HCT116 (cell line): ENCODE measurements around the gene CFDP1. TPM values are rescaled to one million over a fixed set of nuclear protein-coding genes. Genes with fewer than 3 reads are reported as not detected.

Experiments
- ATAC-seq: fragments of 200-7000 bp; cut with Tn5 transposase; 2 replicates; pipeline ENCODE4 v1.9.1; 2020; ENCODE audit warnings: mild to moderate bottlenecking, moderate library complexity
- BruUV-seq: library from RNA; stranded (reverse); fragments of 400-500 nt; replicated peaks from 2 replicates; lab custom pipeline; 2021; lab: Mats Ljungman, UMichigan
- CTCF ChIA-PET: fragments of 300-600 bp; sonication (Branson Sonifier 250); formaldehyde crosslinking; loops from one replicate; lab custom pipeline; 2021; ENCODE audit warnings: antibody characterized with exemption; lab: Charles Lee
- POLR2A ChIA-PET: fragments of 300-600, 350-600 bp; sonication (Branson Sonifier 250); formaldehyde crosslinking; loops from one replicate; lab custom pipeline; 2021; ENCODE audit warnings: antibody characterized with exemption; lab: Charles Lee
- RAD21 ChIA-PET, 2 experiments: fragments of 300-600 bp; sonication (Branson Sonifier 250); formaldehyde crosslinking; loops; one replicate each; lab custom pipeline; 2023; ENCODE audit warnings: low total read pairs in 2 of 2; ENCODE audit not compliant: uncharacterized antibody in 2 of 2, unreplicated experiment in 2 of 2, low non-redundant PET in 1 of 2; lab: Charles Lee
- DNase-seq: peaks from one replicate; pipeline ENCODE4 v3.0.0-alpha.2; 2010; ENCODE audit warnings: low read depth, low spot score
- H2AFZ ChIP-seq: fragments of 200-600 bp; shearing (Covaris generic), sonication (generic); 2 replicates; pipeline ENCODE4 v1.6.1; 2017; ENCODE audit warnings: low read depth, mixed run types, mixed read lengths, antibody characterized with exemption, low read length; ENCODE audit not compliant: poor library complexity, severe bottlenecking
- H3K27ac ChIP-seq: 2 replicates; pipeline ENCODE4 v1.5.1; 2012; ENCODE audit warnings: low read depth, low read length
- H3K27me3 ChIP-seq: fragments of 200-600 bp; sonication (generic); 2 replicates; pipeline ENCODE4 v1.6.1; 2016; ENCODE audit warnings: mixed run types, low read length, mixed read lengths; ENCODE audit not compliant: insufficient read depth
- H3K36me3 ChIP-seq, 2 experiments: fragments of 200-500 bp in 1 of 2; fragments of 200-600 bp in 1 of 2; sonication (Bioruptor generic) in 1 of 2; sonication (generic) in 1 of 2; 2 replicates each; pipeline versions ENCODE4 v1.5.1 to v1.6.1; 2014 to 2016; ENCODE audit warnings: low read length in 2 of 2, inconsistent platforms in 1 of 2, mixed read lengths in 1 of 2, mixed run types in 1 of 2; ENCODE audit not compliant: insufficient read depth in 2 of 2, control insufficient read depth in 1 of 2
- H3K4me1 ChIP-seq, 2 experiments: fragments of 200-600 bp in 1 of 2; sonication (generic) in 1 of 2; 2 replicates each; pipeline versions ENCODE4 v1.5.1 to v1.6.1; 2012 to 2017; ENCODE audit warnings: low read length in 2 of 2, inconsistent platforms in 1 of 2, mild to moderate bottlenecking in 1 of 2, mixed read lengths in 1 of 2, mixed run types in 1 of 2, moderate library complexity in 1 of 2; ENCODE audit not compliant: insufficient read depth in 2 of 2, control insufficient read depth in 1 of 2
- H3K4me2 ChIP-seq: fragments of 200-600 bp; sonication (generic); 2 replicates; pipeline ENCODE4 v1.6.1; 2017; ENCODE audit warnings: mixed run types, low read length, mixed read lengths
- H3K4me3 ChIP-seq, 2 experiments: fragments of 200-600 bp in 1 of 2; sonication (generic) in 1 of 2; replicated peaks in 1 of 2; 2 replicates each; pipeline ENCODE4 v1.5.1; 2011 to 2016; ENCODE audit warnings: low read length in 2 of 2, control low read depth in 1 of 2, low read depth in 1 of 2, mild to moderate bottlenecking in 1 of 2, mixed read lengths in 1 of 2, mixed run types in 1 of 2
- H3K79me2 ChIP-seq: fragments of 200-600 bp; sonication (generic); 2 replicates; pipeline ENCODE4 v1.6.1; 2017; ENCODE audit warnings: mild to moderate bottlenecking, mixed run types, low read length, moderate library complexity, mixed read lengths; ENCODE audit not compliant: insufficient read depth
- H3K9ac ChIP-seq: fragments of 200-600 bp; sonication (generic); 2 replicates; pipeline ENCODE4 v1.6.1; 2016; ENCODE audit warnings: low read length, mixed read lengths
- H3K9me2 ChIP-seq: fragments of 200-600 bp; sonication (generic), shearing (Covaris generic); 2 replicates; pipeline ENCODE4 v1.6.1; 2017; ENCODE audit warnings: mixed run types, mild to moderate bottlenecking, moderate library complexity; ENCODE audit not compliant: insufficient read depth
- H3K9me3 ChIP-seq, 2 experiments: fragments of 200-500 bp in 1 of 2; fragments of 200-600 bp in 1 of 2; sonication (Bioruptor generic) in 1 of 2; sonication (generic) in 1 of 2; 2 replicates each; pipeline ENCODE4 v1.6.1; 2014 to 2017; ENCODE audit warnings: low read length in 2 of 2, mixed read lengths in 2 of 2, inconsistent platforms in 1 of 2, low read depth in 1 of 2, mild to moderate bottlenecking in 1 of 2, mixed run types in 1 of 2, moderate library complexity in 1 of 2; ENCODE audit not compliant: control insufficient read depth in 1 of 2, insufficient read depth in 1 of 2
- H4K20me1 ChIP-seq: fragments of 200-600 bp; sonication (generic), shearing (Covaris generic); 2 replicates; pipeline ENCODE4 v1.6.1; 2017; ENCODE audit warnings: mixed run types, mild to moderate bottlenecking, moderate library complexity; ENCODE audit not compliant: insufficient read depth
- ATF3 ChIP-seq: IDR thresholded peaks from 2 replicates; pipeline ENCODE4 v1.6.1; 2012
- CBX3 ChIP-seq: IDR thresholded peaks from 2 replicates; pipeline ENCODE4 v1.6.1; 2012; ENCODE audit warnings: low read depth
- CTCF ChIP-seq, 3 experiments: fragments of 200-600 bp in 1 of 3; sonication (generic) in 1 of 3; IDR thresholded peaks in 2 of 3; conservative IDR thresholded peaks in 1 of 3; 2 replicates each; pipeline ENCODE4 v1.5.1; 2012 to 2017; ENCODE audit warnings: low read depth in 2 of 3, low read length in 2 of 3, antibody characterized with exemption in 1 of 3, borderline replicate concordance in 1 of 3, control low read depth in 1 of 3, mild to moderate bottlenecking in 1 of 3, mixed read lengths in 1 of 3, mixed run types in 1 of 3, moderate library complexity in 1 of 3; ENCODE audit not compliant: insufficient read depth in 1 of 3
- EGR1 ChIP-seq: IDR thresholded peaks from 2 replicates; pipeline ENCODE4 v1.6.1; 2012; ENCODE audit warnings: low read depth
- ELF1 ChIP-seq: IDR thresholded peaks from 2 replicates; pipeline ENCODE4 v1.6.1; 2012; ENCODE audit warnings: low read depth, borderline replicate concordance
- EZH2 ChIP-seq: fragments of 200-600 bp; sonication (generic); IDR thresholded peaks from 2 replicates; pipeline ENCODE4 v1.6.1; 2017; ENCODE audit warnings: antibody characterized with exemption, mixed run types
- JUND ChIP-seq: IDR thresholded peaks from 2 replicates; pipeline ENCODE4 v1.6.1; 2012
- POLR2A ChIP-seq: IDR thresholded peaks from 2 replicates; pipeline ENCODE4 v1.7.0; 2011; ENCODE audit warnings: borderline replicate concordance; ENCODE audit not compliant: insufficient read depth, insufficient read length; ENCODE audit errors: extremely low read depth
- POLR2AphosphoS5 ChIP-seq: IDR thresholded peaks from 2 replicates; pipeline ENCODE4 v1.6.1; 2011; ENCODE audit warnings: mild to moderate bottlenecking, low read depth, low read length, moderate library complexity
- RAD21 ChIP-seq: IDR thresholded peaks from 2 replicates; pipeline ENCODE4 v1.6.1; 2012; ENCODE audit warnings: low read depth, mild to moderate bottlenecking
- REST ChIP-seq: IDR thresholded peaks from 2 replicates; pipeline ENCODE4 v1.6.1; 2012; ENCODE audit warnings: low read depth
- SIN3A ChIP-seq: IDR thresholded peaks from 2 replicates; pipeline ENCODE4 v1.6.1; 2012; ENCODE audit warnings: low read depth
- SP1 ChIP-seq: IDR thresholded peaks from 2 replicates; pipeline ENCODE4 v1.6.1; 2012; ENCODE audit warnings: low read depth
- SRF ChIP-seq: IDR thresholded peaks from 2 replicates; pipeline ENCODE4 v1.6.1; 2012; ENCODE audit warnings: low read depth
- TCF7L2 ChIP-seq: IDR thresholded peaks from 2 replicates; pipeline ENCODE4 v1.7.0; 2011; ENCODE audit warnings: borderline replicate concordance, inconsistent platforms; ENCODE audit not compliant: insufficient read depth, insufficient read length; ENCODE audit errors: extremely low read depth
- YY1 ChIP-seq: IDR thresholded peaks from 2 replicates; pipeline ENCODE4 v1.6.1; 2011; ENCODE audit warnings: low read length, low read depth, moderate library complexity, mild to moderate bottlenecking; ENCODE audit not compliant: insufficient replicate concordance; ENCODE audit errors: extremely low read depth
- ZBTB33 ChIP-seq: IDR thresholded peaks from 2 replicates; pipeline ENCODE4 v1.6.1; 2011; ENCODE audit warnings: mild to moderate bottlenecking, low read length, moderate library complexity; ENCODE audit not compliant: insufficient replicate concordance; ENCODE audit errors: extremely low read depth
- ZFX ChIP-seq: fragments of 450-650 bp; IDR thresholded peaks from 2 replicates; pipeline ENCODE4 v1.6.1; 2017
- ZNF274 ChIP-seq: fragments of 200-500 bp; sonication (Bioruptor generic); IDR thresholded peaks from 2 replicates; pipeline ENCODE4 v1.6.1; 2014; ENCODE audit warnings: mild to moderate bottlenecking, low read depth, low read length, inconsistent platforms
- intact Hi-C: fragments of 100-400 bp; cut with micrococcal nuclease; formaldehyde crosslinking; loops from 2 replicates; pipeline ENCODE4 v1.10.0; 2022
- total RNA-seq: library from RNA; stranded (reverse); gene quantifications from one replicate; pipeline ENCODE4 v1.2.1, GENCODE V29; 2021; ENCODE audit not compliant: unreplicated experiment

The CFDP1 gene
- total RNA-seq, 1 experiment from 2014 or later: 45.3 TPM

GRCh38 chr16:75318737-75319136 lies 114.6 kb downstream of the CFDP1 start:
- no peak overlapping the region for H3K27ac ChIP-seq
- POLR2A ChIA-PET: no interaction called here
- H3K9me2 ChIP-seq: no peaks in the 10 kb centered on the region
- intact Hi-C loops: no loop called here
- H3K79me2 ChIP-seq: no peaks in the 10 kb centered on the region
- no TSS peak for BruUV-seq
- peaks cover 5 to 11% of the 10 kb centered on the region in 2 experiments; a peak in 3 of 4 replicates for H3K4me1 ChIP-seq
- H3K4me3 ChIP-seq: no peak overlapping the region
- H4K20me1 ChIP-seq: no peaks in the 10 kb centered on the region
- no peak for TF ChIP-seq RAD21
- no peak for TF ChIP-seq ELF1
- TF ChIP-seq ZNF274: no peak
- TF ChIP-seq CBX3: no peak
- no peak for TF ChIP-seq SIN3A
- TF ChIP-seq JUND: no peak
- no peak for TF ChIP-seq ZFX
- no peak for TF ChIP-seq ATF3
- no peak for TF ChIP-seq YY1
- no peak for TF ChIP-seq ZBTB33
- no peak for TF ChIP-seq SP1
- TF ChIP-seq SRF: no peak
- TF ChIP-seq EZH2: no peak
- no peak for TF ChIP-seq POLR2A
- no peak for TF ChIP-seq POLR2AphosphoS5
- TF ChIP-seq EGR1: no peak
- TF ChIP-seq REST: no peak
- no peak for TF ChIP-seq CTCF (IDR thresholded peaks at IDR 0.05 in 2 of 3, conservative IDR thresholded peaks at IDR 0.05 in 1 of 3; ENCODE audit: borderline replicate concordance in 1 of 3, insufficient read depth in 1 of 3, low read depth in 2 of 3, low read length in 2 of 3)
- TF ChIP-seq TCF7L2: no peak
- no peak overlapping the region for H3K9ac ChIP-seq
- no peak overlapping the region for H2AFZ ChIP-seq
- ATAC-seq: no peak
- no peaks in the 10 kb centered on the region; a peak in 1 of 4 replicates for H3K36me3 ChIP-seq
- RAD21 ChIA-PET: no interaction called here
- CTCF ChIA-PET: no interaction called here
- no peak overlapping the region for H3K4me2 ChIP-seq
- no peaks in the 10 kb centered on the region for H3K9me3 ChIP-seq
- DNase-seq: no peak
- no peaks in the 10 kb centered on the region for H3K27me3 ChIP-seq
